Measurements from ENCODE around the gene BCAS3. TPM values are rescaled to one million over a fixed set of nuclear protein-coding genes. Genes with fewer than 3 reads are reported as not detected.

BCAS3 gene
- total RNA-seq, 2 experiments from 2014 or later = 5.1 to 6.9 TPM

DNA sequence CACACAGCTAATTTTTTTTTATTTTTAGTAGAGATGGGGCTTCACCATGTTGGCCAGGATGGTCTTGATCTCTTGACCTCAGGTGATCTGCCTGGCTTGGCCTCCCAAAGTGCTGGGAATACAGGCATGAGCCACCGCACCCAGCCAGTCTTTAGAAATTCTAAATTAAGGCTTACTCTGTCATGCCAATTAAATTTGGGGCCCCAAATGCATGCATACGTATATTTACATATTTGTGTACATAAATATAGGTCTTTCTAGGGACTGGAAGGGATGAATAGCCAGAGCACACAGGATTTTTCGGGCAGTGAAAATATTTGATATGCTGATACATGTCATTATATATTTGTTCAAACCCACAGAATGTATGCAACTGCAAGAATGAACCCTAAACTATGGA is 105.1 kb downstream of the BCAS3 start:
- POLR2A ChIA-PET = no interaction called here
- H3K27ac Mint-ChIP-seq = no peak overlapping the region
- TF ChIP-seq CTCF (IDR thresholded peaks at IDR 0.05) = no peak
- no peaks in the 10 kb centered on the region for H3K27me3 Mint-ChIP-seq
- no peaks in the 10 kb centered on the region for H3K36me3 Mint-ChIP-seq (ENCODE audit: low read depth)
- no peak for ATAC-seq
- H3K4me1 Mint-ChIP-seq (ENCODE audit: low read depth) = no peaks in the 10 kb centered on the region
- CTCF ChIA-PET = no interaction called here
- H3K9me3 Mint-ChIP-seq = no peaks in the 10 kb centered on the region
- no peak for DNase-seq
- H3K4me3 Mint-ChIP-seq = no peak overlapping the region
- intact Hi-C loops (cut with micrococcal nuclease) = no loop called here

DNA sequence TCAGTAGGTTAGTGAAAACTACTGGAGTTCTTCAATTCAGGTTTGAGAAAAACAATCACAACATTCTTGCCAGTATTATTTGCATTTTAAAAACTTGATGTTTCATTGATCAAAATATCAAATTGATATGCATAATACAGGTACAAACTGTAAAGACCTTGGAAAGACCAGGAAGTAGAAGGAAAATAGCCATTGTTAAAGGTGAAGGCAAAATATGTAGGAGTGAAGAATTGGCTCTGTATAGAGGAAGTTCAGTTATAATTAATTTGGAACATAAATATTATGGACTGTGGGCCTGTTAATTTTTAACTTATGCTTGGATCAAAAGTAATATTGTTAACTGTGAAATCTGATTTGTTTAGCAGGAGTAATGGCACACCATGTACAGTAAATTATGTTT is 112.6 kb downstream of the BCAS3 start:
- Mint-ChIP-seq H3K27ac (no peak overlapping the region), H3K9me3 (no peaks in the 10 kb centered on the region), H3K36me3 (ENCODE audit: low read depth) (no peaks in the 10 kb centered on the region), H3K4me1 (ENCODE audit: low read depth) (no peaks in the 10 kb centered on the region), H3K4me3 (no peak overlapping the region), H3K27me3 (no peaks in the 10 kb centered on the region)
- ATAC-seq = no peak
- CTCF ChIA-PET = no interaction called here
- intact Hi-C loops (cut with micrococcal nuclease) = no loop called here
- DNase-seq = no peak
- POLR2A ChIA-PET = no interaction called here
- TF ChIP-seq CTCF (IDR thresholded peaks at IDR 0.05) = no peak

DNA sequence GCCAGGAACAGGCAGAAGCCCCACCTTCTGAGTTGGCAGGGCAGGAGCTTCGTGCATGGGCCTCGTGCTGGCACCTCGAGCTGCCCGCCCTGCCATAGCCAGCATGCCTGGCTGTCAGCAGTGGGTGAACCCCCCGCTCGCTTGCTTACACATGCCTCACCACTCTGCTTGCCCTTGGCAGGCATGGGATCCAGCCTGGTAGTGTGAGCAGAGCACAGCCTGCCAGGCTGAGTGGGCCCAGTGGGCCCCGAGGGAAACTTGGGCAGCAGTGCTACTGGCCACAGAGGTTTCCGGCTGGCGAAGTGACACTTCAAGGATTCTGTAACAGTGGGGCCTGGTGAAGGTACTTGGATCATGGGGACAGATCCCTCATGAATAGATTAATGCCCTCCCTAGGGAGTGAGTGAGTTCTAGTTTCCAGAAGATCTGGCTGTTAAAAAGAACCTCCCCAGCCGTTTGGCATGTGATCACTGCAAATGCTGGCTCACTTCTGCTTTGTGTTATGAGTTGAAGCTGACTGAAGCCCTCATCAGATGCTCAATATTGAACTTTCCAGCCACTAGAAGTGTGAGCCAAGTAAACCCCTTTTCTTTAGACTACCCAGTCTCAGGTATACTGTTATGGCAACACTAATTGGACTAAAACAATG is 114.7 kb downstream of the BCAS3 start:
- DNase-seq (no peak), ATAC-seq (no peak)
- Mint-ChIP-seq H3K4me1 (ENCODE audit: low read depth) (peaks cover 4% of the 10 kb centered on the region), H3K27ac (no peak overlapping the region), H3K4me3 (no peak overlapping the region), H3K36me3 (ENCODE audit: low read depth) (no peaks in the 10 kb centered on the region), H3K27me3 (no peaks in the 10 kb centered on the region), H3K9me3 (no peaks in the 10 kb centered on the region)
- no peak for TF ChIP-seq CTCF (IDR thresholded peaks at IDR 0.05)
- intact Hi-C loops (cut with micrococcal nuclease) = no loop called here
- CTCF ChIA-PET = interaction anchor here (1.6 kb wide), 1 partner anchor 72 kb away, joined by 5 read pairs; no protein-coding TSS in a partner anchor
- POLR2A ChIA-PET = no interaction called here

DNA sequence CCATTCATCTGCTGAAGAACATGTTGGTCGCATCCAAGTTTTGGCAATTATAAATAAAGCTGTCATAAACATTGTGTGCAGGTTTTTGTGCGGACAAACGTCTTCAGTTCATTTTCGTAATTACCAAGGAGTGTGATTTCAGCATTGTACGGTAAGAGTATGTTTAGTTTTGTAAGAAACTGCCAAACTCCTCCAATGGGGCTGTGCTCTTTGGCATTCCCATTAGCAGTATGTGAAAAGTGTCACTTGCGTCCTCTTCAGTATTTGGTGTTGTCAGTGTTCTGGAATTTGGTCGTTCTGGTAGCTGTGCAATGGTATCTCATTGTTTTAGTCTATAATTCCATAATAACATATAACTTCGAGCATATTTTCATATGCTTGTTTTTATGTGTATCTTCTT is 120.9 kb downstream of the BCAS3 start:
- DNase-seq (no peak), ATAC-seq (no peak)
- Mint-ChIP-seq H3K27ac (no peak overlapping the region), H3K36me3 (ENCODE audit: low read depth) (no peaks in the 10 kb centered on the region), H3K9me3 (no peaks in the 10 kb centered on the region), H3K27me3 (no peaks in the 10 kb centered on the region), H3K4me1 (ENCODE audit: low read depth) (peaks cover 4% of the 10 kb centered on the region), H3K4me3 (no peak overlapping the region)
- ChIA-PET POLR2A (no interaction called here), CTCF (no interaction called here)
- no peak for TF ChIP-seq CTCF (IDR thresholded peaks at IDR 0.05)
- intact Hi-C loops (cut with micrococcal nuclease) = no loop called here

- DNase-seq = no peak
- intact Hi-C loops (cut with micrococcal nuclease) = no loop called here
- ChIA-PET POLR2A (no interaction called here), CTCF (interaction anchor here (0.8 kb wide), 1 partner anchor 23 kb away, joined by 3 read pairs; no protein-coding TSS in a partner anchor)
- ATAC-seq = no peak
- H3K36me3 Mint-ChIP-seq (ENCODE audit: low read depth) = no peaks in the 10 kb centered on the region
- H3K9me3 Mint-ChIP-seq = no peaks in the 10 kb centered on the region
- H3K4me1 Mint-ChIP-seq (ENCODE audit: low read depth) = no peaks in the 10 kb centered on the region
- no peak overlapping the region for H3K27ac Mint-ChIP-seq
- H3K4me3 Mint-ChIP-seq = no peak overlapping the region
- no peak for TF ChIP-seq CTCF (IDR thresholded peaks at IDR 0.05)
- H3K27me3 Mint-ChIP-seq = no peaks in the 10 kb centered on the region
Measured at GRCh38 chr17:60802377-60802776, 124.7 kb downstream of the BCAS3 start.

All from activated CD8-positive, alpha-beta T cell treated with anti-CD3 and anti-CD28 coated beads for 36 hours (primary cell).